Prostate gland (tissue), 2 donors: ENCODE results near the gene MLLT11. TPM values are rescaled to one million over a fixed set of nuclear protein-coding genes. Genes with fewer than 3 reads are reported as not detected.
"Not testable (repeated sequence)": the region's sequence is repeated elsewhere in the genome, so short reads cannot be mapped to it uniquely, and the experiment has no call there.

Experiments used
- DNase-seq: peaks from one replicate; pipeline ENCODE4 v3.0.0-alpha.2; 2019; ENCODE audit warnings: low spot score
- H3K27ac ChIP-seq, 2 donors: fragments of 200-600 bp; sonication (generic); 2 replicates each; pipeline ENCODE4 v1.5.1; 2017 to 2019
- H3K27me3 ChIP-seq: fragments of 200-600 bp; sonication (generic); replicated peaks from 2 replicates; pipeline ENCODE4 v1.5.1; 2019; ENCODE audit not compliant: insufficient read depth
- H3K36me3 ChIP-seq, 2 donors: fragments of 200-600 bp; sonication (generic); 1 replicate in 1 of 2; 2 replicates in 1 of 2; pipeline versions ENCODE4 v1.5.1 to v1.8.1; 2017 to 2019
- H3K4me1 ChIP-seq: fragments of 200-600 bp; sonication (generic); replicated peaks from 2 replicates; pipeline ENCODE4 v1.5.1; 2019
- H3K4me3 ChIP-seq, 2 donors: fragments of 200-600 bp; sonication (generic); 2 replicates each; pipeline ENCODE4 v1.5.1; 2017 to 2019
- H3K9me3 ChIP-seq: fragments of 200-600 bp; sonication (generic); 2 replicates; pipeline ENCODE4 v1.5.1; 2017
- CTCF ChIP-seq, 4 experiments: fragments of 200-600 bp in 2 of 4; fragments of 450-650 bp in 2 of 4; sonication (generic) in 2 of 4; IDR thresholded peaks; 1 replicate in 3 of 4; 2 replicates in 1 of 4; pipeline ENCODE4 v1.5.1; 2016 to 2019; ENCODE audit warnings: antibody characterized with exemption in 4 of 4, mild to moderate bottlenecking in 2 of 4, moderate library complexity in 2 of 4
- POLR2A ChIP-seq: fragments of 450-650 bp; IDR thresholded peaks from one replicate; pipeline ENCODE4 v1.6.1; 2016; ENCODE audit warnings: antibody characterized with exemption, mild to moderate bottlenecking
- POLR2AphosphoS5 ChIP-seq: sonication (generic); formaldehyde crosslinking; IDR thresholded peaks from one replicate; pipeline ENCODE4 v1.6.1; 2017; ENCODE audit warnings: antibody characterized with exemption
- WGBS: methylation state at CpG from one replicate; pipeline ENCODE4 v1.1.5; 2018; 5-methylcytosine and 5-hydroxymethylcytosine counted together
- intact Hi-C: fragments of 100-400 bp; cut with DNase I; formaldehyde crosslinking; loops from one replicate; pipeline ENCODE4 v1.14.2; 2022
- total RNA-seq, 2 donors: library from RNA; depleted of rRNA; stranded (reverse); fragments of >200 nt; gene quantifications; one replicate each; pipeline ENCODE4 v1.1.0, GENCODE V29; 2016

The MLLT11 gene
- total RNA-seq, 2 donors from 2014 or later = 0.64 to 1.9 TPM

GRCh38 chr1:151072224-151072623, 12.0 kb downstream of the MLLT11 start:
- Histone ChIP-seq H3K27me3 (no peaks in the 10 kb centered on the region), H3K27ac (no peak overlapping the region), H3K4me3 (no peak overlapping the region), H3K36me3 (no peaks in the 10 kb centered on the region), H3K9me3 (no peaks in the 10 kb centered on the region), H3K4me1 (peaks cover 2% of the 10 kb centered on the region)
- intact Hi-C loops = no loop called here
- DNase-seq = no peak
- no peak for TF ChIP-seq POLR2A
- no peak for TF ChIP-seq CTCF (IDR thresholded peaks at IDR 0.05)
- TF ChIP-seq POLR2AphosphoS5 = no peak
- 81% methylated on average over 13 of the region's 13 CpGs for WGBS

GRCh38 chr1:151085953-151086559, 25.9 kb downstream of the MLLT11 start:
- Histone ChIP-seq H3K36me3 (no peaks in the 10 kb centered on the region), H3K27ac (no peak overlapping the region), H3K27me3 (no peaks in the 10 kb centered on the region), H3K9me3 (no peaks in the 10 kb centered on the region), H3K4me1 (no peaks in the 10 kb centered on the region), H3K4me3 (no peak overlapping the region)
- intact Hi-C loops = no loop called here
- no peak for DNase-seq
- no peak for TF ChIP-seq POLR2AphosphoS5
- TF ChIP-seq POLR2A = no peak
- TF ChIP-seq CTCF (IDR thresholded peaks at IDR 0.05) = no peak
- 74% methylated on average over 4 of the region's 4 CpGs for WGBS

GRCh38 chr1:151097426-151097825, 37.2 kb downstream of the MLLT11 start:
- H3K4me1 ChIP-seq, DNase-seq, intact Hi-C loops, H3K27me3 ChIP-seq, H3K27ac ChIP-seq, H3K4me3 ChIP-seq, H3K36me3 ChIP-seq, H3K9me3 ChIP-seq: not testable (repeated sequence)
- 91% methylated on average over 6 of the region's 6 CpGs for WGBS

GRCh38 chr1:151098126-151098525, 37.9 kb downstream of the MLLT11 start:
- H3K27me3 ChIP-seq = no peaks in the 10 kb centered on the region
- H3K9me3 ChIP-seq = no peaks in the 10 kb centered on the region
- H3K27ac ChIP-seq = no peak overlapping the region
- H3K4me3 ChIP-seq = no peak overlapping the region
- no peaks in the 10 kb centered on the region for H3K4me1 ChIP-seq
- no peak for TF ChIP-seq CTCF (IDR thresholded peaks at IDR 0.05)
- no peak for TF ChIP-seq POLR2AphosphoS5
- no peak for TF ChIP-seq POLR2A
- no peak for DNase-seq
- H3K36me3 ChIP-seq = no peaks in the 10 kb centered on the region
- intact Hi-C loops = no loop called here
- 96% methylated on average over 1 of the region's 1 CpG for WGBS

- Histone ChIP-seq H3K36me3 (no peaks in the 10 kb centered on the region), H3K27me3 (no peaks in the 10 kb centered on the region), H3K27ac (no peak overlapping the region), H3K4me1 (no peaks in the 10 kb centered on the region), H3K9me3 (no peaks in the 10 kb centered on the region), H3K4me3 (no peak overlapping the region)
- no peak for DNase-seq
- intact Hi-C loops = loop anchor here (5.0 kb wide), 1 partner anchor 53 kb away; the partner anchor contains the start of gene TNFAIP8L2
- TF ChIP-seq CTCF (IDR thresholded peaks at IDR 0.05) = no peak
- TF ChIP-seq POLR2AphosphoS5 = no peak
- TF ChIP-seq POLR2A = no peak
Measured at GRCh38 chr1:151104630-151105029, 44.4 kb downstream of the MLLT11 start.
